Measurements from ENCODE around the gene EVA1C. TPM values are rescaled to one million over a fixed set of nuclear protein-coding genes. Genes with fewer than 3 reads are reported as not detected.

EVA1C gene
- total and polyA plus RNA-seq, 2 experiments from 2014 or later, result 4.6 to 6.9 TPM

GRCh38 chr21:32452641-32453040 lies 40.1 kb downstream of the EVA1C start (continued):
- no peak for TF ChIP-seq STAT1 (IDR thresholded peaks at IDR 0.05; ENCODE audit: unreplicated experiment)
- no peak for TF ChIP-seq JUNB (IDR thresholded peaks at IDR 0.05; ENCODE audit: unreplicated experiment)
- no peak for TF ChIP-seq EZH2 (IDR thresholded peaks at IDR 0.05; ENCODE audit: low read depth, unreplicated experiment)
- TF ChIP-seq, protein P1, sequence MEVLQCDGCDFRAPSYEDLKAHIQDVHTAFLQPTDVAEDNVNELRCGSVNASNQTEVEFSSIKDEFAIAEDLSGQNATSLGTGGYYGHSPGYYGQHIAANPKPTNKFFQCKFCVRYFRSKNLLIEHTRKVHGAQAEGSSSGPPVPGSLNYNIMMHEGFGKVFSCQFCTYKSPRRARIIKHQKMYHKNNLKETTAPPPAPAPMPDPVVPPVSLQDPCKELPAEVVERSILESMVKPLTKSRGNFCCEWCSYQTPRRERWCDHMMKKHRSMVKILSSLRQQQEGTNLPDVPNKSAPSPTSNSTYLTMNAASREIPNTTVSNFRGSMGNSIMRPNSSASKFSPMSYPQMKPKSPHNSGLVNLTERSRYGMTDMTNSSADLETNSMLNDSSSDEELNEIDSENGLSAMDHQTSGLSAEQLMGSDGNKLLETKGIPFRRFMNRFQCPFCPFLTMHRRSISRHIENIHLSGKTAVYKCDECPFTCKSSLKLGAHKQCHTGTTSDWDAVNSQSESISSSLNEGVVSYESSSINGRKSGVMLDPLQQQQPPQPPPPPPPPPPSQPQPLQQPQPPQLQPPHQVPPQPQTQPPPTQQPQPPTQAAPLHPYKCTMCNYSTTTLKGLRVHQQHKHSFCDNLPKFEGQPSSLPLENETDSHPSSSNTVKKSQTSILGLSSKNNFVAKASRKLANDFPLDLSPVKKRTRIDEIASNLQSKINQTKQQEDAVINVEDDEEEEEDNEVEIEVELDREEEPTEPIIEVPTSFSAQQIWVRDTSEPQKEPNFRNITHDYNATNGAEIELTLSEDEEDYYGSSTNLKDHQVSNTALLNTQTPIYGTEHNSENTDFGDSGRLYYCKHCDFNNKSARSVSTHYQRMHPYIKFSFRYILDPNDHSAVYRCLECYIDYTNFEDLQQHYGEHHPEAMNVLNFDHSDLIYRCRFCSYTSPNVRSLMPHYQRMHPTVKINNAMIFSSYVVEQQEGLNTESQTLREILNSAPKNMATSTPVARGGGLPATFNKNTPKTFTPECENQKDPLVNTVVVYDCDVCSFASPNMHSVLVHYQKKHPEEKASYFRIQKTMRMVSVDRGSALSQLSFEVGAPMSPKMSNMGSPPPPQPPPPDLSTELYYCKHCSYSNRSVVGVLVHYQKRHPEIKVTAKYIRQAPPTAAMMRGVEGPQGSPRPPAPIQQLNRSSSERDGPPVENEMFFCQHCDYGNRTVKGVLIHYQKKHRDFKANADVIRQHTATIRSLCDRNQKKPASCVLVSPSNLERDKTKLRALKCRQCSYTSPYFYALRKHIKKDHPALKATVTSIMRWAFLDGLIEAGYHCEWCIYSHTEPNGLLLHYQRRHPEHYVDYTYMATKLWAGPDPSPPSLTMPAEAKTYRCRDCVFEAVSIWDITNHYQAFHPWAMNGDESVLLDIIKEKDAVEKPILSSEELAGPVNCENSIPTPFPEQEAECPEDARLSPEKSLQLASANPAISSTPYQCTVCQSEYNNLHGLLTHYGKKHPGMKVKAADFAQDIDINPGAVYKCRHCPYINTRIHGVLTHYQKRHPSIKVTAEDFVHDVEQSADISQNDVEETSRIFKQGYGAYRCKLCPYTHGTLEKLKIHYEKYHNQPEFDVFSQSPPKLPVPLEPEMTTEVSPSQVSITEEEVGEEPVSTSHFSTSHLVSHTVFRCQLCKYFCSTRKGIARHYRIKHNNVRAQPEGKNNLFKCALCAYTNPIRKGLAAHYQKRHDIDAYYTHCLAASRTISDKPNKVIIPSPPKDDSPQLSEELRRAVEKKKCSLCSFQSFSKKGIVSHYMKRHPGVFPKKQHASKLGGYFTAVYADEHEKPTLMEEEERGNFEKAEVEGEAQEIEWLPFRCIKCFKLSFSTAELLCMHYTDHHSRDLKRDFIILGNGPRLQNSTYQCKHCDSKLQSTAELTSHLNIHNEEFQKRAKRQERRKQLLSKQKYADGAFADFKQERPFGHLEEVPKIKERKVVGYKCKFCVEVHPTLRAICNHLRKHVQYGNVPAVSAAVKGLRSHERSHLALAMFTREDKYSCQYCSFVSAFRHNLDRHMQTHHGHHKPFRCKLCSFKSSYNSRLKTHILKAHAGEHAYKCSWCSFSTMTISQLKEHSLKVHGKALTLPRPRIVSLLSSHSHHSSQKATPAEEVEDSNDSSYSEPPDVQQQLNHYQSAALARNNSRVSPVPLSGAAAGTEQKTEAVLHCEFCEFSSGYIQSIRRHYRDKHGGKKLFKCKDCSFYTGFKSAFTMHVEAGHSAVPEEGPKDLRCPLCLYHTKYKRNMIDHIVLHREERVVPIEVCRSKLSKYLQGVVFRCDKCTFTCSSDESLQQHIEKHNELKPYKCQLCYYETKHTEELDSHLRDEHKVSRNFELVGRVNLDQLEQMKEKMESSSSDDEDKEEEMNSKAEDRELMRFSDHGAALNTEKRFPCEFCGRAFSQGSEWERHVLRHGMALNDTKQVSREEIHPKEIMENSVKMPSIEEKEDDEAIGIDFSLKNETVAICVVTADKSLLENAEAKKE (CRISPR knock-in tag; IDR thresholded peaks at IDR 0.05), result no peak
- TF ChIP-seq, protein P2, sequence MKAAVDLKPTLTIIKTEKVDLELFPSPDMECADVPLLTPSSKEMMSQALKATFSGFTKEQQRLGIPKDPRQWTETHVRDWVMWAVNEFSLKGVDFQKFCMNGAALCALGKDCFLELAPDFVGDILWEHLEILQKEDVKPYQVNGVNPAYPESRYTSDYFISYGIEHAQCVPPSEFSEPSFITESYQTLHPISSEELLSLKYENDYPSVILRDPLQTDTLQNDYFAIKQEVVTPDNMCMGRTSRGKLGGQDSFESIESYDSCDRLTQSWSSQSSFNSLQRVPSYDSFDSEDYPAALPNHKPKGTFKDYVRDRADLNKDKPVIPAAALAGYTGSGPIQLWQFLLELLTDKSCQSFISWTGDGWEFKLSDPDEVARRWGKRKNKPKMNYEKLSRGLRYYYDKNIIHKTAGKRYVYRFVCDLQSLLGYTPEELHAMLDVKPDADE (IDR thresholded peaks at IDR 0.05), result no peak

- H3F3A ChIP-seq (replicated peaks; ENCODE audit: low read depth), result no peaks in the 10 kb centered on the region
- no peak overlapping the region for H3K27ac ChIP-seq (ENCODE audit: low read depth)
- Mint-ChIP-seq H3K4me1 (peaks cover 18% of the 10 kb centered on the region), H3K27me3 (ENCODE audit: insufficient read depth, low read depth, poor library complexity) (peaks cover 4% of the 10 kb centered on the region), H3K9me3 (no peaks in the 10 kb centered on the region; the same call in 2 of the 3 replicates), H3K36me3 (ENCODE audit: low read depth) (no peaks in the 10 kb centered on the region; the same call in 2 of the 3 replicates), H3K27ac (no peak overlapping the region), H3K4me3 (no peak overlapping the region)
- H3K36me3 ChIP-seq (ENCODE audit: insufficient read depth), result no peaks in the 10 kb centered on the region
- no peaks in the 10 kb centered on the region for H4K20me1 ChIP-seq (replicated peaks; ENCODE audit: insufficient read depth)
- no peak overlapping the region for H2AFZ ChIP-seq
- no peaks in the 10 kb centered on the region for H3K4me1 ChIP-seq (ENCODE audit: insufficient read depth)
- no peaks in the 10 kb centered on the region for H3K27me3 ChIP-seq (ENCODE audit: insufficient read depth)
- no peaks in the 10 kb centered on the region for H3K79me2 ChIP-seq (replicated peaks; ENCODE audit: insufficient read depth)
- H3K4me3 ChIP-seq, result no peak overlapping the region
- no peak for DNase-seq (ENCODE audit: low spot score)
- H3K4me2 ChIP-seq, result no peak overlapping the region
- no peak for ATAC-seq
- peaks cover 7% of the 10 kb centered on the region for H3K9me2 ChIP-seq (ENCODE audit: insufficient read depth)
- TF ChIP-seq CREB1 (CRISPR knock-in tag; IDR thresholded peaks at IDR 0.05; ENCODE audit: low read depth), result no peak
- no peak for TF ChIP-seq STAT1 (IDR thresholded peaks at IDR 0.05; ENCODE audit: unreplicated experiment)
- TF ChIP-seq, protein P2 (IDR thresholded peaks at IDR 0.05), result no peak
- TF ChIP-seq CTCF (conservative IDR thresholded peaks at IDR 0.05; ENCODE audit: low read depth in 2 of 2), result no peak
- no peak for TF ChIP-seq EZH2 (IDR thresholded peaks at IDR 0.05; ENCODE audit: low read depth, unreplicated experiment)
- no peak for TF ChIP-seq ZNF331 (CRISPR knock-in tag; IDR thresholded peaks at IDR 0.05; ENCODE audit: low read depth)
- TF ChIP-seq, protein P3, sequence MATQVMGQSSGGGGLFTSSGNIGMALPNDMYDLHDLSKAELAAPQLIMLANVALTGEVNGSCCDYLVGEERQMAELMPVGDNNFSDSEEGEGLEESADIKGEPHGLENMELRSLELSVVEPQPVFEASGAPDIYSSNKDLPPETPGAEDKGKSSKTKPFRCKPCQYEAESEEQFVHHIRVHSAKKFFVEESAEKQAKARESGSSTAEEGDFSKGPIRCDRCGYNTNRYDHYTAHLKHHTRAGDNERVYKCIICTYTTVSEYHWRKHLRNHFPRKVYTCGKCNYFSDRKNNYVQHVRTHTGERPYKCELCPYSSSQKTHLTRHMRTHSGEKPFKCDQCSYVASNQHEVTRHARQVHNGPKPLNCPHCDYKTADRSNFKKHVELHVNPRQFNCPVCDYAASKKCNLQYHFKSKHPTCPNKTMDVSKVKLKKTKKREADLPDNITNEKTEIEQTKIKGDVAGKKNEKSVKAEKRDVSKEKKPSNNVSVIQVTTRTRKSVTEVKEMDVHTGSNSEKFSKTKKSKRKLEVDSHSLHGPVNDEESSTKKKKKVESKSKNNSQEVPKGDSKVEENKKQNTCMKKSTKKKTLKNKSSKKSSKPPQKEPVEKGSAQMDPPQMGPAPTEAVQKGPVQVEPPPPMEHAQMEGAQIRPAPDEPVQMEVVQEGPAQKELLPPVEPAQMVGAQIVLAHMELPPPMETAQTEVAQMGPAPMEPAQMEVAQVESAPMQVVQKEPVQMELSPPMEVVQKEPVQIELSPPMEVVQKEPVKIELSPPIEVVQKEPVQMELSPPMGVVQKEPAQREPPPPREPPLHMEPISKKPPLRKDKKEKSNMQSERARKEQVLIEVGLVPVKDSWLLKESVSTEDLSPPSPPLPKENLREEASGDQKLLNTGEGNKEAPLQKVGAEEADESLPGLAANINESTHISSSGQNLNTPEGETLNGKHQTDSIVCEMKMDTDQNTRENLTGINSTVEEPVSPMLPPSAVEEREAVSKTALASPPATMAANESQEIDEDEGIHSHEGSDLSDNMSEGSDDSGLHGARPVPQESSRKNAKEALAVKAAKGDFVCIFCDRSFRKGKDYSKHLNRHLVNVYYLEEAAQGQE (IDR thresholded peaks at IDR 0.05; ENCODE audit: unreplicated experiment), result no peak
- no peak for TF ChIP-seq ZNF114 (CRISPR knock-in tag; IDR thresholded peaks at IDR 0.05)
- no peak for TF ChIP-seq NANOG (IDR thresholded peaks at IDR 0.05; ENCODE audit: borderline replicate concordance)
Observed at GRCh38 chr21:32455548-32455947, 43.0 kb downstream of the EVA1C start.
